Activated gamma-delta T cell (primary cell): ENCODE measurements around the gene ANKRD34A.

Experiments used
- DNase-seq: peaks from one replicate; lab custom pipeline; 2025; lab: John Stamatoyannopoulos, UW

ANKRD34A gene

DNA sequence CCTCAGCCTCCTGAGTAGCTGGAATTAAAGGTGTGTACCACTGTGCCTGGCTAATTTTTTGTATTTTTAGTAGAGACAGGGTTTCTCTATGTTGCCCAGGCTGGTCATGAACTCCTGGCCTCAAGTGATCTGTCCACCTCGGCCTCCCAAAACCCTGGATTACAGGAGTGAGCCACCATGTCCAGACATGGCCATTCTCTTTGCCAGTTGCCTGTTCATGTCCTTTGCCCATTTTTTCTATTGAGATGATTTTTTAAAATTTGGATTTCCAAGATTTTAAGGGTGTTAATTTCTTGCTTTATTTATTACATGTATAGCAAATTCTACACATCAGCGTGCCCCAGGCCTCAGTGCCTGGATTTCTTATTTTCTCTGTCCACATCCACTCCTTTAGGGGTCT lies 2.9 kb upstream of the ANKRD34A start:
- DNase-seq, result no peak

DNA sequence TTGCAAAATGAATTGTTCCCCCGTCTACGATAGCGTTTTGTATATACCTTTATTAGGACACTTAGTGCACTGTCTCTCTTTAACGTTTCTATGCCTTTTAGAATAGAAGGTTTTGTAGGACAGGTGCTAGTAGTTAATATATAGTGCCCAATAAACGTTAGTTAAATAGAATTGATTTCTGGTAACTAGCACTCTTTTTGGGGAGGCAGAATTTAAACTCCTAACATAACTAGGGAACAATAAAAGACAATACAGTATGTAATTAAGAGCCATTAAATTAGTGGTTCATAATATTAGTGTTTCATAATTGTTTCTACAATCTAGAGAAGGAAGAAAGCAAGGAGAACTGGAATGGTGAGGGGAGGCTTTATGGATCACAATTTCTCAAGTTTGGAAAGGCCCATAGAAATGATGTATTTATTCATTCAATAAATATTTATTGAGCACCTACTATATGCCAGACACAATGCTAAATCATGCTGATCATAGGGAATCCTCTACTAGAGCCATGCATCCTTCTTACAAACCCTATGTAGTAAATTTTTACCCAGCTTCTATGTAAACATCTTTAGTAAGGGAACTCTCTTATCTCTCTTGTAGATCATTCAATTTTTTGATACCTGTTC lies 857 bp upstream of the ANKRD34A start:
- DNase-seq, result no peak

DNA sequence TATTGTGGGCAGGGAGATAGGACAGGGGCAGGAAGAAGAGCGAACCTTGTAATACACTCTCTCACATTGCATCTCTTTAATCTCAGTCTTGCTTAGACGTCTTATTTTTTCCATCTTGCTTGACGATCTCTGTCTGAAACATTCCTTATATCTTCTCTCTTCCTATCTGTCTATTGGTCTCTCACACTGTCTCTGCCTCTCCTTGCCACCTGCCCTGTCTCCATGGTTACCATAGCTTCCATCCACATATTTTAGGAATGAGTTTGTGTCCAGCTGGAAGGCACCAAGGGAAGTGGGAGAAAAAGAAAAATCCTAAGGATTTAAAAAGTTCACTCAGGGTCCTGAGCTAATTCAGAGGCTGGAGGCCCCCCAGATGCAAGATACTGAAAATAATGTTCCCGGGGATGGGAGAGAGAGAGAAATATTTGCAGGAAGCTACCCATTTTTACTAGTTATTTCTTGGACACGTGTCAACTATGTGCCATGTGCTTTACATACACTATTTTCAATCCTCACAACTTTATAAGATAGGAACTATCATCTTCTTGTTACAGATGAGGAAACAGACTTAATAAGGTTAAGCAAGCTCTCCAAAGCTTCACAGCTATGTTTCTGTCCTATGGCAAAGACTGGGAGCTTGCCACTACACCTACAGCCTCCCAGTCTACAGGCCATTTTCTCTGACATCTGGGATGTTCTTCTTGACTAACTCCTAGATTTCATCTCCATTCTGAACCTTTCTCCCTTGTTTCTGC lies 933 bp downstream of the ANKRD34A start:
- no peak for DNase-seq

DNA sequence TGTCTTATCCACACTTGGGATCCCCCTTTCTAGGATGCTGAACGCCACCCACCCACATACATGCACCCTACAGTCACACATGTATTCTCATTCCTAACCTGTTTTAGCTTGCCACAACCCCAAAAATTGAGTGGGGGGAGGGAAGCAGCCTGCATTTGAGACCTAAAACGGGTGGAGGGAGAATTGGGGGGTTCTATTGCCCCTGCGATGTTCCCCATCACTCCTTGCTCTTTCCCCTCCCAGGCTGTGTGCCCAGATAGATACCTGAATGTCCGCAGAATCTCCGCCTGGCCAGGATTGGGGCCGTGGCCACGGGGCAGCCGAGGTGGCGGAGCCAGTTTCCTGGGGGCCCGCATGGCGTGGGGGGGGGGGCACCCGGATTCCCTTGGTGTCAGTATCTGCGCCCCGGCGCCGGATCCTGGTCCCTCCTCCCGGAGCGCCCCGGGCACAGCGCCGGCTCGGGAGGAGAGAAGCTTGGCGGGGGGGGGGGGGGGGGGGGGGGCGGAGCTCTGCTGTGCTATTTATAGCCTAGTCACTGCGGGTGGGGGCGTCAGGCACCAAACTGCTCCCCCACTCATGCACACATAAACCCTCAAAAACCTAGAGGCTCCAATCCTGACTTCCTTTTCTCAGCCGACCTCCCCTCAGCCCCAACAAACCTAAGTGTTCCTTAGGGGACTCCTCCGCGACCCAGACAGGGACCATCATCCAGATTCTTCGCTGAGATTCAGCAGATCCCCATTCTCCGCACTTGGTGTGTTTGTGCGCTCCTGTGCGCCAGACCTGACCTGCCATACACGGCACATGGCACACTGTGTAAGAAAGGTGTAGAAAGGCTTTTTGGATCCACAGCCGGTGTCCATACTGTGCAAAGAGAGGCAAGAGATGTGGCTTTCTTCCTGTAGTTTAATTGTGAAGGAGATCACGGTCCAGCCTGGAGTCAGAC lies 1.9 kb downstream of the ANKRD34A start:
- DNase-seq, result peak; percentile 36

DNA sequence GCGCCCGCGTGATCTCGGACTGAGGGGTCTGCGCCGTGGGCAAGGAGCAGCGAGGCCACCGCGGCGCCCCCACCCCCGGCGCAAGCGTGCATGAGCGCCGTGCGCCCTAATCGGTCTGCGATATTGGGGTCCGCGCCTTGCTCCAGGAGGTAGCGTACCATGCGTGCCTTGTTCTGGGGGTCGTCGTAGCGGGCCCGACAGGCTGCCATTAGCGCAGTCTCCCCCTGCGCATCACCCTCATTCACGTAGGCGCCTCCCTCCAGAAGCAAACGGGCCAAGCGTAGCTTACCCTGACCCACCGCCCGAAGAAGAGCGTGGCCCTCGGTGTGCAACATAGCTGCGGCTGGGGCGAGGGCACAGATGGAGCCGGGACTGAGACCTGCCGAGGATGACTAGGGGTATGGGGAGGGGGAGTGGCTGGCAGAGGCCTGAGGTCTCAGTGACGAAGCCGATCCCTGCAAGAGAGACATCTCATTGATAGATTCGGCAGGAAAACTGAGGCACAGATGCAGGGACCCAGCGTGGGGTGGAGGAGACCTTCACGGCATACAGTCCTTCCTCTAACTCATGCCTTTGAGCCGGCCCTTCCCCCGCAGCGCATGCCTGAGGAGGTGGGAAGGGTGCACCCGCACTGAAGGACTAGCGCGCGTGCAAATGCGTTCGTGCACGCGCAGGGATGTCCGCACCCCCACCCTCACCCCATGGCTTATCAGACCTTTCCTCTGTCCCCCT lies 2.8 kb downstream of the ANKRD34A start:
- no peak for DNase-seq

DNA sequence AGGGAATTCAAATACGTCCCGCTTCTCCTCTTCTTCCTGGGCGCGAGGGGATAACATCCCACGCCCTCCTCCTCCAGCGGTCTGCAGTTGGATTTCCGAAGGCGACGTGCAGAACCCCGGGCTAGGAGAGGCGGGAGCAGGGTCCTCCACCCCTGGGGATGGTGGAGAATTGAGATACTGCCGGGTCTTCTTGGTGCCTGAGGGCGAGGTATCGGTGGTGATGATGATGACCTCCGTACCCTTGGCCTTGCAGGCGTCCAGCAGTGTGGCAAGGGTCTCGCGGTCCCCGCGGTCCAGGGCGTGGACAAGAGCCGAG lies 3.3 kb downstream of the ANKRD34A start:
- DNase-seq, result no peak

DNA sequence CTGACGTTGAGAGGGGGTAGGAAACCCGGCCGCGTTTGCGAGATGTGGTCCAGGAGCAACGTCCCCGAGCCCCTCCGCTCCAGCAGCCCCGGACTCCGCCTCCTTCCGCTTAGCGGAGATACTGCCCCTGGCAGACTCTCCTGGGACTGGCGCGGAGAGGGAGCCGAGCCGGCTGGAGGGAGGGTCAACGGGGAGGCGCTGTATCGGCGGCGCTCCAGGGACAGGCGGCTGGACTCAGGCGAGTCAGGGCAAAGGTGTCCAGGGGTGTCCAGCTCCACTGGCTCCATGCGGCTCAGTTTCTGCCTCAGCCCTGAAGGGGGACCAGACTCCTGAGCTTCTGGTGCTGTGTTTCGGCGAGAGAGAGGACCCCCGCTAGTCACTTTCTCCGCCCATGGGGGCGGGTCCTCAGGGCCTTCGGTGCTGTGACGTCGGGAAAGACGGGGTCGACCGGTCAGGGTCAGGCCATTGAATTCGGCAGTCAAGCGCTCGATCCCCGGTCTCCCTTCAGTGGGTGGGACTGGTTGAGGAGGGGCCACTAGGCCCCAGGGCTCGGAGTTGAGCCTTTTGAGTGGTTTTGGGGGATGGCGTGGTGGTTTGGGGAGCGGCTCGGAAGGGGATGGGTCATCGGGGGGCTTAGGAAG lies 3.8 kb downstream of the ANKRD34A start:
- peak; percentile 36 for DNase-seq

DNA sequence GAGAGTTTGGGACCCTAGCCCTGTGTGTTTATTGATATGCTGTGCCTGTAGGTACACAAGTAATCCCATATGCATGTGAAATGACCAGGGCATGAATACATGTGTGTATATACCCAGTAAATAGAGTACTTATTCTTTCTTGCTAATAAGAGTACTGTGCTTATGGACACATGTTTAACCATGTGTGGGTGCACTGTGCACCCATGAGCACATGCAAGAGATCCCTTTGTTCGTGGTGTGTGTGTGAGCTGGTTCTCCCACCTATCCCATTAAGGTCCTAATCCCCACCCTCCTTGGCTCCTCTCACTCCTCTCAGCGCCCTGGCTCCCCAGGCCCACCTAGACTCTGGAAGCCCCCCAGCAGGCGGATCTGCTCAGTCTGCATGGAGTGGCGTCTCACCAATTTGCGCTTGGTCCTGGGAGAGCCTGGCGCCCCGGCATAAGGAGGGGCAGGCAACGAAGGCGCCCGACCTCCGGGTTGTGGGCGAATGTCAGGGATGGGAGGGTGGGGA lies 4.4 kb downstream of the ANKRD34A start:
- no peak for DNase-seq

DNA sequence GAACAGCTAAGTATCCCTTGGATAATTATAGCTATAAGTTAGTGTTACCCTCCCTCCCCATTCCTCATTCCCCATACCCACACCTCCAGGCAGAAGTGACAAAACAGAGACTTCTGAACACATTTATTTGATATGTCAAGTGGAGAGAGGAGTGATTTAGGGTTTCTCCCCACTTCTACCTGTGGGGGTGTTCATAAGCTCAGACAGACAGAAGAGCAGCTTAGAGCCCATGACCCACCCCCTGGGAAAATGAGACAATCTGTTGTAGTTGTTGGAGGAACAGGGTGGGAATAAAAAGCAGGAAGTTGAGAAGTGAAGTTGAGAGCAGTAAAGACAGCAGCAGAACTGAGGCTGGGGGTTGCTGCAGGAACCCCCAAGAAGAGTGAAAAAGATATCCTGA lies 5.0 kb downstream of the ANKRD34A start:
- DNase-seq, result no peak

DNA sequence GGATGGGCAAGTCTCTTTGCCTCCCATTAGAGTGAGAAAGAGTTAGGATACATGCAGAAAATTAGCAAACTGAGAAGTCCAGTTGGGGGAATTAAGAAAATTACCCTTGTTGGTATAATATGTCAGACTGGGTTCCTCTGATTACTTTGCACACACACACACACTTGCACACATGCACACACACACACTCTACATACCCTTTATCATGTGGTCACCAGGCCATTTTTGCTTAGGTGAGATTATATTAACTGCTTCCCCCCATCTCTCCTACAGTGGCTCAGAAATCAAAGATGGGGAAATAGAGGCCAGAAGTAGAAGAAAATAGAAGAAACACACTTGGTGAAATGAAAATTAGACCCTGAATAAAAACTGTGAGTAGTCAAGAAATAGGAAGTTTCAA lies 5.6 kb downstream of the ANKRD34A start:
- DNase-seq, result no peak

DNA sequence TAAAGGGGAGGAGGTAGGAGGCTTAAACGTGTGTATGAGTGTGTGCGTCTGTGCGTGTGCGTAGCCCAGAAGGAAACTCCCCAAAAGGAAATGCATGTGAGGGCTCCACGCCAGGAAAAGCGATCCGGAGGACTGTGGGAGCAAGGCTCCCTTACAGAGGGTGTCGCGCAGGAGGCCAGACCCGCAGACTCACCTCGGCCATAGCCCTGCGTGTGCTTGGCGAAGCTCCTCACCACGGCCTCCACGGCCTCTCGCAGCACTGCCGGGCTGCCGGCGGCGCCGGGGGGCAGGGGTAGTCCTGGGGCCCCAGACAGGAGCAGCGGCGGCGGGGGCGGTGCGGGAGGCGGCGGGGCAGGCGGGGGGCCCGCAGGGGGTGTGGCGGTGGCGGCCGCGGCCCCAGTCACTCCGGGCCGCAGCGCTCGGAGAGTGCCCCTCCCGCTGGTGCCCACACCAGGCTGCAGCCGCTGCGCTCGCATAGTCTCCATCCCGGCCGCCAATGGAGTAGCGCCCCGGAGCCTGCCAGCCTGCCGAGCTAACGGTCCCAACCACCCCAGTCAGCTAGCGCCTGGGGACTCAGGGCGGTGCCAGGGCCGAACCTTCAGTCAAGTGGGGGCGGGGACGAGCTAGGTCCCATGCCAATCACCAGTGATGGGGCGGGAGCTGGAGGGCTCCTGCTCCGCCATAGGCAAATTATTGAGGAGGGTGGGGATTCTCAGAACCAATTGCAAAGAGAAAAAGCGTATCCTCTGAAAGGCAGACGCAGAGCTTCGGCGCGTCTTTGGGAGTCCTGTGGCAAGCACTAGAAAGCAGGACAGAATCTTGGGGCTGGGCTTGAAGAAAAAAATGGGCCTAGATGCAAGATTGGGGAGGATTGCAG lies 6.7 kb downstream of the ANKRD34A start, which contains the start of gene LIX1L:
Gene LIX1L (minus strand): TSS at position 575 of the 877 bp plus-strand sequence. CDS start 90 bp downstream, at position 485.
- peak; percentile 85 for DNase-seq

DNA sequence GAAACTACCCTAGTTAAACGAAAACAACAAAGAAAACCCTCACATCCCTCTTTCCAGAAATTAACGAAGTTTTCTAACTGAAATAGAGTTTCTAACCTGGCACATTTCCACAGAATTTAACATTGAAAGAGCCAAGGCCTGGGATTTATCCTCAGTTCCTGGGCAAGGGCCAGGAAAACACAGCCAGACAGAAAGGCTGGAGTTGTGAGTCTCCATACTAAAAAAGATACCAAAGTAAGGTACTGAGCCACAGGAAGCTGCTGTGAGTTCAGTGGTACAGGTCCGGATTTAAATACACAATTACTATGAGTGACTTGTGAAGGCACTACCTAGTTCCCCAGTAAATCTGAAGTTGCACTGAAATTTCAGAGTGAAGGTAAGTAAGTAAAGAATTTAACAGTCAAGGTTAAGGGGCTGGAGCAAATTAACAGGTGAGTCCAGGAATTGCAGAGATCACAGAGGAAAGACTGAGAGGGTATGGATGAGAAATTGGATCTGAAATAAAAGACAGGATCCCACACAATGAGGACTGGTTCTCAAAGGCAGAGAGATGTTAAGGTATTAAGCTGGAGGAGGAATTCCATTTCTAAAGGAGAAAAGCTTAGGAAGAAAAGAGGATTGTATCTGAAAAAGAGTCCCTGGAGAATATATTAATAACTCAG lies 7.5 kb downstream of the ANKRD34A start:
- no peak for DNase-seq

DNA sequence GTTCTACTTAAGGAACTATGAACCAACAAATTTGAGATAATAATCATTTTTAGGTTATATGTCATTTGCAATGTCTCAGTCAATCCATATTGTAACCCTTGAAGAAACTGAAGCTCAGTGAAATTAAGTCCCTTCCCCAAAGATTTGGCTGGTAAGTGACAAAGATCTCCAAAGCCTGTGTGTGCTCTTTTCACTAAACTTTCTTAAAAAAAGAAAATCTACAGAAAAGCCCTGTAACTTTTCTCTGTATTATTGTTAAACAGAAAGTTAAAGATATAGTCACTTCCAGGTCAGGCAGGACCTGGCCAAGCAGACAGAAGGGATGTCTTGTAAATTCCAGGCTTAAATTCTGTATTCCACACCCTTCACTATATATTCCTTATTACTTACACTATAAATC lies 8.0 kb downstream of the ANKRD34A start:
- DNase-seq, result no peak

DNA sequence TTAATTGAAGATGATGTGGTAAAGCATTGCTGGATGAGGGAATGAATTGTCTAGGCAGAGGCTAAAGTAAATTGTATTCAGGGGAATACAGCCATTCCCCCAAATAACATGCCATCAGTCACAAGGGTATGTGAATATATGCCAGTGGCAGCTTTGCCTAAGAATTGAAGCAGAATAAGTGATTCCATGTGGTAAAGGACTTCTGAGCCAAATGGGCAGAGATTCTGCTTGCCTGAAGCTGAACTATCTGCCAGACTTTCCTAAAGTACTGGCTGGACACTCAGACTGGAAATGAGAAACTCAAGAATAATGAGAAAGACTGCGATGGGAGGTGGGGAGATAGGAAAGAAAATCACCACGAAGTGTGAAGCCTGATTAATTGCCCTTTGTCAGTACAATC lies 8.9 kb downstream of the ANKRD34A start:
- no peak for DNase-seq

DNA sequence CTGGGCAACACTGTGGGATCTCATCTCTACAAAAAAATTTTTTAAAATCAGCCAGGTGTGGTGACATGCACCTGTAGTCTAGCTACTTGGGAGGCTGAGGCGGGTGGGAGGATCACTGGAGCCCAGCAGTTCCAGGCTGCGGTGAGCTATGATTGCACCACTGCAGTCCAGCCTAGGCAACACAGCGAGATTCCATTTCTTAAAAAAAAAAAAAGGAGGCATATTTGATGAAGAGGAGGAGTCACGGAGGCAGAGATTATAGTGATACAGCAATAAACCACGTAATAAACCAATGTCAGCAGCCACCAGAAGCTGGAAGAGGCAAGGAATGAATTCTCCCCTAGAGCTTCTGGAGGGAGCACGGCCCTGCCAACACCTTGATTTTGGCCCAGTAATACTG lies 10.5 kb downstream of the ANKRD34A start:
- DNase-seq, result no peak

DNA sequence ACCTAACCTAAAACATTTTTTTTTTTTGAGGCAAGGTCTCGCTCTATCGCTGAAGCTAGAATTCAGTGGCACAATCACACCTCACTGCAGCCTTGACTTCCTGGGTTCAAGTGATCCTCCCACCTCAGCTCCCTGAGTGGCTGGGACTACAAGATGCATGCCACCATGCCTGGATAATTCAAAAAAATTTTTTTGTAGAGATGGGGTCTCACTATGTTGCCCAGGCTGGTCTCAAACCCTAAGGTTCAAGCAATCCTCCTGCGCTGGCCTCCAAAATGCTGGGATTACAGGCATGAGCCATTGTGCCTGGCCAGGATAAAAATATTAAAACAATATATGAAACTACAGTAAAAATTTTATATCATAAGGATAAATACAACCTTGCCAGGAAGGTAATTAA lies 11.5 kb downstream of the ANKRD34A start:
- DNase-seq, result no peak

DNA sequence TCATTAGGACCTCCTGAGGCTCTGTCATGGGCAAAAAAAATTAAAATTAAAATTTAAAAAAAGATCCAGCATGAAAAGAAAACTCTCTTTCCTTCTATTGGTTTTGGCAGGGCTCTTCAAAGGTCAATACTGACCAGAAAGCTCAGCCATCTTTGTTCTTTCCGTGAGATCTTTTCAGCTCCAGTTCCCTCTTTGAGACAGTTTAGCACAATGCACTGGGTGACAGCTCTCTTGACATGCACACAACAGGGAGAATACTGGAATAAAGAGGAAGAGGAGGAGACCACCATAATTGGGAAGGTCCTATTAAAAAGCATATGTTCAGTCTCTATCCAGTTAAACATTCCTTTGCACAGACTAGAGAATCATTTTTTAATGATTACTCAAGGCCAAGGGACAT lies 12.8 kb downstream of the ANKRD34A start:
- DNase-seq, result no peak

DNA sequence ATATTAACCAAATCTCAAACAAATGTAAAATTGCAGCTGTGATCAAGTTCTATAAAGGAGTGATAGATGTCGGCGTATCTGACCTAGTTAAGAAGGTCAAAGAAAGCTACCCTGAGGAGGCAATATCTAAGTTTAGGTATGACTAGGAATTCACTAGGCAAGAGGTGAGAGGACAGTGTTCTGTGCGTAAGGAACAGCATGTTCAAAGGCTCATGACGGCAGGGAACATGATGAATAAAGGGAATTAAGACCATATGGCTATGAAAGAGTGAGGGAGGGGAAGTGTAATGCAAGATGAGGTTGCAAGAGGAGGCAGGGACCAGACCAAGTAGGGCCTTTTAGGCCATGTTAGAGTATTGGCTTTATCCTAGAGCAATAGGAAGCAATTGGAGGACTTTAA lies 15.2 kb downstream of the ANKRD34A start:
- no peak for DNase-seq

DNA sequence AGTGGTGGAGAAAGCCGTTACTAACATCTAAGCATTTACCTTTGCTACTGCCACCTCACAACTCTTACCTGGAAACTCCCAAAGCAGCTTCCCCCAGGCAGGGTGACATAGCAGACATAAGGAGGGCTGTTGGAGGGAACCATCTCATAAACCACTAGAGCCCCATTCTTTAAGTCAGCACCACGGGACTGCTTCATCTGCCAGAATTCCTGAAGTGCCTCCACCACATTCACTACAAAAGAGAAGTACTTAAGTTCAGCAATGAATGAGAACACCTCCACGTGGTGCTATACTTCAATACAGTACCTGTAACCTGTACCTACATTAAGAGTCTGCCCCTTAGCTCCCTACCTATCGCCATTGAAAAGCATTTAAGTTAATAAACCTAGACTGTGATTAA lies 16.8 kb downstream of the ANKRD34A start:
- DNase-seq, result no peak

DNA sequence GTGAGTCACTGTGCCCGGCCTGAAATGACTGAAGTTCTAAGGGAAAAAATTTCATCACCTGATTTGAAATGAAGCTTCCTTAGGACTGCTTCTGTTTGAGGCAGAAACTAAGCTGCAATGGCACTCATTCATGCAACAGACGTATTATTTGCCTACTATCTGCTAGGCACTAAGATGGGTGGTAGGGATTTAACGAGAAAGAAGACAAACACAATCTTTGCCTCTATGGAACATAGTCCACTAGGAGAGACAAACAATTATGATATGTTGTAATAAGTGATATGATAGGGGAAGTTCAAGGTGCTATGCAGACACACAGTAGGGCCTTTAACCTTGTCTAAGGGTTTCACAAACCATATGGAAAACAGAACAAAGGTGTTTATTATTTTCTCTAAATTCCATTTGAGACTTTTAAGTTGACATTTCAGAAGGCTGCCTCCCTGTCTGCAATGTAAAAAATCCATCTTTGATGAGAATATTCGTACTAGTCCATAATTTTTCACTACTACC lies 17.8 kb downstream of the ANKRD34A start:
- DNase-seq, result no peak
